ENCODE data around the gene HACE1. TPM values are rescaled to one million over a fixed set of nuclear protein-coding genes. Genes with fewer than 3 reads are reported as not detected.

HACE1 gene
- 5.7 and 10.5 TPM in 2 replicates for total RNA-seq

GRCh38 chr6:104859225-104860146 lies at the start of gene HACE1:
Gene HACE1, minus strand, starts transcription at chr6:104859919. Its CDS starts 277 bp downstream, at chr6:104859642.

Other genes with a start within 250 kb of the HACE1 start
- not detected in 2 replicates for gene LIN28B, start 97.2 kb upstream of the HACE1 start, total RNA-seq

All from hair follicular keratinocyte (primary cell).